K562 (cell line): Measurements from ENCODE around the gene PHF10. TPM values are rescaled to one million over a fixed set of nuclear protein-coding genes. Genes with fewer than 3 reads are reported as not detected.

ENCODE experiments used
- ARID2 ChIP-seq: fragments of 450-650 bp; IDR thresholded peaks from 2 replicates; pipeline ENCODE4 v1.6.1; 2017; ENCODE audit warnings: antibody characterized with exemption, mild to moderate bottlenecking
- BRF2 ChIP-seq: IDR thresholded peaks from 3 replicates; pipeline ENCODE4 v1.6.1; 2011; ENCODE audit warnings: borderline replicate concordance, mild to moderate bottlenecking; ENCODE audit not compliant: insufficient read length, insufficient read depth
- COPS2 ChIP-seq: fragments of 450-650 bp; conservative IDR thresholded peaks from 2 replicates; pipeline ENCODE4 v1.6.1; 2016; ENCODE audit warnings: mild to moderate bottlenecking, moderate library complexity
- ELF4 ChIP-seq: fragments of 450-650 bp; formaldehyde crosslinking; IDR thresholded peaks from 2 replicates; pipeline ENCODE4 v1.4.0; 2022; ENCODE audit warnings: missing genetic modification characterization
- FOS ChIP-seq: IDR thresholded peaks from 3 replicates; pipeline ENCODE4 v1.6.1; 2011; ENCODE audit not compliant: insufficient read length; ENCODE audit errors: extremely low read depth
- FOXA3 ChIP-seq, 2 experiments: fragments of 450-650 bp in 1 of 2; sonication (generic) in 1 of 2; formaldehyde crosslinking; IDR thresholded peaks in 1 of 2; conservative IDR thresholded peaks in 1 of 2; 2 replicates each; pipeline versions ENCODE4 v1.4.0 to v1.8.0; 2020 to 2022; ENCODE audit warnings: mild to moderate bottlenecking in 2 of 2, missing genetic modification reagents in 1 of 2
- FOXJ2 ChIP-seq: fragments of 200-800 bp; sonication (Bioruptor generic); IDR thresholded peaks from 2 replicates; pipeline ENCODE4 v1.6.1; 2016; ENCODE audit warnings: missing genetic modification characterization, missing compliant biosample characterization
- GTF2E2 ChIP-seq: fragments of 200-800 bp; sonication (Bioruptor generic); IDR thresholded peaks from 2 replicates; pipeline ENCODE4 v1.6.1; 2016; ENCODE audit warnings: missing genetic modification characterization, missing compliant biosample characterization
- HIVEP1 ChIP-seq: fragments of 250-450 bp; sonication (Bioruptor Pico); IDR thresholded peaks from 2 replicates; pipeline ENCODE4 v1.4.0; 2020; ENCODE audit warnings: mild to moderate bottlenecking
- HMGN3 ChIP-seq: IDR thresholded peaks from 2 replicates; pipeline ENCODE4 v1.6.1; 2011; ENCODE audit warnings: borderline replicate concordance, low read depth, mild to moderate bottlenecking, mixed read lengths, low read length; ENCODE audit not compliant: insufficient read length; ENCODE audit errors: extremely low read depth
- KAT7 ChIP-seq: sonication (generic); formaldehyde crosslinking; IDR thresholded peaks from 2 replicates; pipeline ENCODE4 v1.8.0; 2022; ENCODE audit warnings: missing genetic modification reagents, mild to moderate bottlenecking, borderline replicate concordance
- KLF13 ChIP-seq: fragments of 450-650 bp; IDR thresholded peaks from 2 replicates; pipeline ENCODE4 v1.6.1; 2016; ENCODE audit warnings: missing genetic modification characterization, low read depth, mild to moderate bottlenecking, missing compliant biosample characterization, moderate library complexity, borderline replicate concordance
- LARP7 ChIP-seq: fragments of 450-650 bp; IDR thresholded peaks from 2 replicates; pipeline ENCODE4 v1.6.1; 2016
- MAFF ChIP-seq: IDR thresholded peaks from 2 replicates; pipeline ENCODE4 v1.6.1; 2012; ENCODE audit warnings: low read length, improper control_type of control experiment
- MTA3 ChIP-seq: fragments of 450-650 bp; formaldehyde crosslinking; IDR thresholded peaks from 2 replicates; pipeline ENCODE4 v1.6.1; 2017; ENCODE audit warnings: mild to moderate bottlenecking, borderline replicate concordance
- NFE2L1 ChIP-seq: fragments of 450-650 bp; IDR thresholded peaks from 2 replicates; pipeline ENCODE4 v1.6.1; 2016; ENCODE audit warnings: missing genetic modification characterization, low read depth, mild to moderate bottlenecking, missing compliant biosample characterization, moderate library complexity, borderline replicate concordance
- NR2C1 ChIP-seq, 2 experiments: fragments of 450-650 bp; IDR thresholded peaks; 2 replicates each; pipeline ENCODE4 v1.6.1; 2017; ENCODE audit warnings: mild to moderate bottlenecking in 2 of 2, antibody characterized with exemption in 1 of 2, inconsistent platforms in 1 of 2, missing compliant biosample characterization in 1 of 2, missing genetic modification characterization in 1 of 2
- POLR2A ChIP-seq: fragments of 450-650 bp; conservative IDR thresholded peaks from 2 replicates; pipeline ENCODE4 v1.6.1; 2016
- SAFB2 ChIP-seq: fragments of 200-400 bp; formaldehyde crosslinking; IDR thresholded peaks from 2 replicates; pipeline ENCODE4 v1.6.1; 2018; ENCODE audit warnings: borderline replicate concordance, low read length, low read depth, moderate library complexity; ENCODE audit not compliant: severe bottlenecking
- SAP30 ChIP-seq: fragments of 200-600 bp; sonication (generic); IDR thresholded peaks from 2 replicates; pipeline ENCODE4 v1.6.1; 2012; ENCODE audit warnings: borderline replicate concordance, low read depth, mild to moderate bottlenecking, moderate library complexity, low read length, control low read depth, inconsistent platforms; ENCODE audit not compliant: insufficient read depth, poor library complexity, severe bottlenecking
- SPI1 ChIP-seq: IDR thresholded peaks from 2 replicates; pipeline ENCODE4 v1.6.1; 2011; ENCODE audit warnings: low read depth, low read length, control low read depth, borderline replicate concordance
- TOE1 ChIP-seq, 2 experiments: fragments of 450-650 bp in 1 of 2; sonication (generic) in 1 of 2; formaldehyde crosslinking in 1 of 2; IDR thresholded peaks; 2 replicates each; pipeline versions ENCODE4 v1.7.1 to v1.8.0; 2016 to 2022; ENCODE audit warnings: borderline replicate concordance in 2 of 2, mild to moderate bottlenecking in 2 of 2, antibody characterized with exemption in 1 of 2, inconsistent platforms in 1 of 2, low read depth in 1 of 2, missing genetic modification reagents in 1 of 2, moderate library complexity in 1 of 2
- ZNF436 ChIP-seq: fragments of 250-450, 450-650 bp; sonication (Bioruptor Pico); formaldehyde crosslinking; IDR thresholded peaks from 2 replicates; pipeline ENCODE4 v1.7.0; 2020; ENCODE audit warnings: mild to moderate bottlenecking
- polyA plus RNA-seq, 8 experiments: library from polyadenylated mRNA; depleted of rRNA in 4 of 8; stranded (reverse) in 5 of 8; unstranded in 3 of 8; fragments of >200 nt; fragmentation: Nextera tagmentation in 2 of 8; fragmentation: Illumina TruSeq in 1 of 8; extraction: Ambion mirVana in 2 of 8; extraction: Trizol in 1 of 8; gene quantifications; 2 replicates each; pipeline versions ENCODE4 v1.2.1 to v1.2.3, GENCODE V29; 2011 to 2014; ENCODE audit warnings: inconsistent platforms in 1 of 8, missing spikeins in 1 of 8
- total RNA-seq, 7 experiments: library from RNA; depleted of rRNA in 6 of 7; stranded (reverse); fragments of >200 nt in 6 of 7; fragmentation: Illumina TruSeq in 2 of 7; extraction: Trizol in 2 of 7; gene quantifications; 2 replicates each; pipeline versions ENCODE4 v1.2.1 to v1.2.3, GENCODE V29; 2011 to 2021; ENCODE audit warnings: low replicate concordance in 1 of 7
- TF ChIP-seq, protein P1 (sequence below): fragments of 450-650 bp; IDR thresholded peaks from 2 replicates; pipeline ENCODE4 v1.6.1; 2016; ENCODE audit warnings: mild to moderate bottlenecking

The PHF10 gene
- total and polyA plus RNA-seq, 9 of the 15 experiments (the other 6 are each of a cell fraction or from before 2014, with no cell fraction given): 23.9 to 88.9 (median 46.0) TPM

DNA sequence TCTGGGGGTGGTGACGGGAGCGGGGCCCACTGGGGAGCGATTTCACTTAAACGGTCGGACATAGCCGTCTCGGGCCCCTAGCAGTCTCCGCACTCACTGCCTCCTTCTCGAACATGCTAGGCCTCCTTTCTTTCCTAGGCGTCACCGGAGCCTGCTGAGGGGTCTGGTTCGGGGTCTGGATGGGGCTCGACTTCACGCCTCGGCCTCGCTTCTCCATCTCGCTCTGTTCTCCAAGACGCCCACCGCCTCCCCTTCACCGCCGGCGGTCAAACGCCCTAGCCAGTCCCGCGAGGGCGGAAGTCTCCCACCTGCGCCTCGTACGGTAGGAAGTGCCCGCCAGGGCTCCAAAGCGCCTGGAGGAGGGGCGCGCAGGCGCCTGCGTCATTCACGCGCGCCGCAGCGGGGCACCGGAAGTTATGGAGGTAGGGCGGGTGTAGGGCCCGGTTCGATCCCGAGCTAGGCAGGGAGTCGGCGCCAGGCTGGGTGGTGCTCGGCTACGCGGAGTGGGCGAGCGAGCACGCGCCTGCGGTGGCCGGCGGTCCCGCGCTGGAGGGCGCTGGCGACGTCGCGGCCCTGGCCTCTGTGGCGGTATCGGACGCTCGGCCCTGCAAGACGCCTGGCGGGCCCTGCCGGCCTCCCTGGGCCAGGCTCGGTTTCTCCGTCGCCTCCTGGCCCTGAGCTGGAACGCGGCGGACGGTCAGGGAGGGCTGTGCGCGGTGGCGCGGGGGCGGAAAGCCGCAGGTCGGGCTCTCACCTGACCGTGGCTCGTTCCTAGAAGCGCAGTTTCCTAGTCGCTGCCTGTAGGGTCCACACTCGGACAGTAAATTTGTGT lies 27.2 kb upstream of the PHF10 start, which contains the start of the genes DYNLT2 and ERMARD (continued):
- TF ChIP-seq KAT7 (CRISPR knock-in tag) (peak; percentile 88), SPI1 (peak; percentile 94), ARID2 (no peak), FOS (no peak), MAFF (no peak), NFE2L1 (tag) (no peak), SAFB2 (no peak), TOE1 (IDR thresholded peaks at IDR 0.05; ENCODE audit: borderline replicate concordance) (0 out of 2 replicates have a peak, but pooled peaks have one; percentile 49), TOE1 (CRISPR knock-in tag; IDR thresholded peaks at IDR 0.05; ENCODE audit: borderline replicate concordance, low read depth) (no peak), LARP7 (peak; percentile 94), NR2C1 (IDR thresholded peaks at IDR 0.05) (no peak), NR2C1 (tag; IDR thresholded peaks at IDR 0.05) (peak; percentile 53; the same call in 1 of the 2 replicates), COPS2 (no peak), MTA3 (peak; percentile 93), FOXA3 (CRISPR knock-in tag; conservative IDR thresholded peaks at IDR 0.05 in 1 of 2, IDR thresholded peaks at IDR 0.05 in 1 of 2) (no peak), HIVEP1 (CRISPR knock-in tag) (no peak), ZNF436 (CRISPR knock-in tag) (no peak), BRF2 (no peak), SAP30 (peak; percentile 72), ELF4 (peak; percentile 87), POLR2A (peak; percentile 98), FOXJ2 (tag) (0 out of 2 replicates have a peak, but pooled peaks have one; percentile 35), HMGN3 (peak; percentile 77), GTF2E2 (tag) (peak; percentile 87), KLF13 (0 out of 2 replicates have a peak, but pooled peaks have one; percentile 40)
- TF ChIP-seq, protein P1, sequence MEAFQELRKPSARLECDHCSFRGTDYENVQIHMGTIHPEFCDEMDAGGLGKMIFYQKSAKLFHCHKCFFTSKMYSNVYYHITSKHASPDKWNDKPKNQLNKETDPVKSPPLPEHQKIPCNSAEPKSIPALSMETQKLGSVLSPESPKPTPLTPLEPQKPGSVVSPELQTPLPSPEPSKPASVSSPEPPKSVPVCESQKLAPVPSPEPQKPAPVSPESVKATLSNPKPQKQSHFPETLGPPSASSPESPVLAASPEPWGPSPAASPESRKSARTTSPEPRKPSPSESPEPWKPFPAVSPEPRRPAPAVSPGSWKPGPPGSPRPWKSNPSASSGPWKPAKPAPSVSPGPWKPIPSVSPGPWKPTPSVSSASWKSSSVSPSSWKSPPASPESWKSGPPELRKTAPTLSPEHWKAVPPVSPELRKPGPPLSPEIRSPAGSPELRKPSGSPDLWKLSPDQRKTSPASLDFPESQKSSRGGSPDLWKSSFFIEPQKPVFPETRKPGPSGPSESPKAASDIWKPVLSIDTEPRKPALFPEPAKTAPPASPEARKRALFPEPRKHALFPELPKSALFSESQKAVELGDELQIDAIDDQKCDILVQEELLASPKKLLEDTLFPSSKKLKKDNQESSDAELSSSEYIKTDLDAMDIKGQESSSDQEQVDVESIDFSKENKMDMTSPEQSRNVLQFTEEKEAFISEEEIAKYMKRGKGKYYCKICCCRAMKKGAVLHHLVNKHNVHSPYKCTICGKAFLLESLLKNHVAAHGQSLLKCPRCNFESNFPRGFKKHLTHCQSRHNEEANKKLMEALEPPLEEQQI: no peak; the same call in 1 of the 2 replicates
